Gastroesophageal sphincter (tissue), 4 donors: ENCODE measurements around the gene VSTM4. TPM values are rescaled to one million over a fixed set of nuclear protein-coding genes. Genes with fewer than 3 reads are reported as not detected.

Source experiments
- ATAC-seq: fragments of 150-250 bp; one replicate; pipeline ENCODE4 v1.9.1; 2016; ENCODE audit warnings: mild to moderate bottlenecking, moderate library complexity
- H3K27ac ChIP-seq, 4 donors: fragments of 200-600 bp; sonication (generic) in 3 of 4; 1 replicate in 3 of 4; 2 replicates in 1 of 4; pipeline ENCODE4 v1.5.1; 2016 to 2019
- H3K27me3 ChIP-seq: fragments of 200-600 bp; sonication (generic); one replicate; pipeline ENCODE4 v1.5.1; 2019
- H3K36me3 ChIP-seq, 2 donors: fragments of 200-600 bp; sonication (generic); one replicate each; pipeline ENCODE4 v1.5.1; 2019; ENCODE audit warnings: control low read depth in 1 of 2
- H3K4me1 ChIP-seq, 3 donors: fragments of 200-600 bp; sonication (generic); 1 replicate in 2 of 3; 2 replicates in 1 of 3; pipeline ENCODE4 v1.5.1; 2016 to 2019; ENCODE audit warnings: control low read depth in 2 of 3
- H3K4me3 ChIP-seq, 2 donors: fragments of 200-600 bp; sonication (generic); one replicate each; pipeline ENCODE4 v1.5.1; 2019; ENCODE audit warnings: mild to moderate bottlenecking in 1 of 2, moderate library complexity in 1 of 2
- H3K9me3 ChIP-seq, 3 donors: fragments of 200-600 bp; sonication (generic); one replicate each; pipeline ENCODE4 v1.5.1; 2017 to 2019; ENCODE audit warnings: control low read depth in 2 of 3
- CTCF ChIP-seq, 4 experiments: fragments of 200-600 bp in 2 of 4; fragments of 450-650 bp in 2 of 4; sonication (generic) in 1 of 4; IDR thresholded peaks; one replicate each; pipeline ENCODE4 v1.5.1; 2017 to 2019; ENCODE audit warnings: antibody characterized with exemption in 4 of 4, mild to moderate bottlenecking in 2 of 4, moderate library complexity in 2 of 4
- EP300 ChIP-seq: sonication (generic); formaldehyde crosslinking; IDR thresholded peaks from one replicate; pipeline ENCODE4 v1.6.1; 2017; ENCODE audit warnings: antibody characterized with exemption, mild to moderate bottlenecking
- POLR2A ChIP-seq, 2 donors: fragments of 450-650 bp; IDR thresholded peaks; one replicate each; pipeline ENCODE4 v1.6.1; 2017; ENCODE audit warnings: antibody characterized with exemption in 2 of 2, mild to moderate bottlenecking in 2 of 2, moderate library complexity in 1 of 2
- POLR2AphosphoS5 ChIP-seq: sonication (generic); formaldehyde crosslinking; IDR thresholded peaks from one replicate; pipeline ENCODE4 v1.6.1; 2017; ENCODE audit warnings: antibody characterized with exemption
- WGBS, 2 donors: methylation state at CpG; one replicate each; pipeline ENCODE4 v1.1.5; 2018; ENCODE audit warnings: low coverage in 1 of 2; 5-methylcytosine and 5-hydroxymethylcytosine counted together
- total RNA-seq, 4 donors: library from RNA; depleted of rRNA; stranded (reverse); fragments of >200 nt; gene quantifications; one replicate each; pipeline ENCODE4 v1.1.0, GENCODE V29; 2016

Gene VSTM4
- total RNA-seq, 4 donors from 2014 or later, result 11.4 to 25.1 (median 21.9) TPM

GRCh38 chr10:49053998-49054692, 61.2 kb downstream of the VSTM4 start:
- ATAC-seq, result no peak
- Histone ChIP-seq H3K36me3 (peaks cover 0 to 12% of the 10 kb centered on the region in 2 donors), H3K27me3 (no peaks in the 10 kb centered on the region), H3K9me3 (no peaks in the 10 kb centered on the region), H3K4me3 (no peak overlapping the region), H3K27ac (no peak overlapping the region), H3K4me1 (peaks cover 0 to 23% (median 3%) of the 10 kb centered on the region in 3 donors)
- 87 to 89% methylated on average over 3 of the region's 5 CpGs for WGBS, 2 donors
- no peak for TF ChIP-seq CTCF (IDR thresholded peaks at IDR 0.05)
- no peak for TF ChIP-seq POLR2A (IDR thresholded peaks at IDR 0.05)
- TF ChIP-seq EP300, result no peak
- no peak for TF ChIP-seq POLR2AphosphoS5

- Histone ChIP-seq H3K27ac (no peak overlapping the region), H3K36me3 (peaks cover 0 to 9% of the 10 kb centered on the region in 2 donors), H3K27me3 (no peaks in the 10 kb centered on the region), H3K4me1 (peaks cover 0 to 21% (median 0%) of the 10 kb centered on the region in 3 donors), H3K4me3 (no peak overlapping the region), H3K9me3 (no peaks in the 10 kb centered on the region)
- TF ChIP-seq CTCF (IDR thresholded peaks at IDR 0.05), result no peak
- TF ChIP-seq POLR2A (IDR thresholded peaks at IDR 0.05), result no peak
- TF ChIP-seq EP300, result no peak
- TF ChIP-seq POLR2AphosphoS5, result no peak
- WGBS, 2 donors, result 37 to 51% methylated on average over 5 to 7 of the region's 11 CpGs
- ATAC-seq, result no peak
Observed at GRCh38 chr10:49053053-49053997, 62.0 kb downstream of the VSTM4 start.

- WGBS, 2 donors, result 94 to 100% methylated on average over 1 of the region's 1 CpG
- Histone ChIP-seq H3K27me3 (no peaks in the 10 kb centered on the region), H3K4me3 (no peak overlapping the region), H3K9me3 (no peaks in the 10 kb centered on the region), H3K4me1 (peaks cover 0 to 15% (median 0%) of the 10 kb centered on the region in 3 donors), H3K36me3 (peaks cover 0 to 22% of the 10 kb centered on the region in 2 donors), H3K27ac (no peak overlapping the region)
- TF ChIP-seq POLR2A (IDR thresholded peaks at IDR 0.05) (no peak), POLR2AphosphoS5 (no peak), EP300 (no peak), CTCF (IDR thresholded peaks at IDR 0.05) (no peak)
- ATAC-seq, result no peak
Observed at GRCh38 chr10:49052069-49052468, 63.3 kb downstream of the VSTM4 start.

- no peak overlapping the region for H3K27ac ChIP-seq
- H3K27me3 ChIP-seq, result no peaks in the 10 kb centered on the region
- H3K36me3 ChIP-seq, result peaks cover 0 to 22% of the 10 kb centered on the region in 2 donors
- no peak overlapping the region for H3K4me3 ChIP-seq
- H3K4me1 ChIP-seq, result peaks cover 0 to 8% (median 0%) of the 10 kb centered on the region in 3 donors
- no peaks in the 10 kb centered on the region for H3K9me3 ChIP-seq
- TF ChIP-seq POLR2A (IDR thresholded peaks at IDR 0.05) (no peak), POLR2AphosphoS5 (no peak), CTCF (IDR thresholded peaks at IDR 0.05) (no peak), EP300 (no peak)
- no peak for ATAC-seq
- WGBS, 2 donors, result 66 to 68% methylated on average over 3 of the region's 3 CpGs
Observed at GRCh38 chr10:49050906-49051305, 64.4 kb downstream of the VSTM4 start.
